ENCODE measurements around the gene MTHFD1. TPM values are rescaled to one million over a fixed set of nuclear protein-coding genes. Genes with fewer than 3 reads are reported as not detected.

Gene MTHFD1
- polyA plus RNA-seq, 2 of the 4 experiments (the other 2 are of a cell fraction), result 105 to 159 TPM

DNA sequence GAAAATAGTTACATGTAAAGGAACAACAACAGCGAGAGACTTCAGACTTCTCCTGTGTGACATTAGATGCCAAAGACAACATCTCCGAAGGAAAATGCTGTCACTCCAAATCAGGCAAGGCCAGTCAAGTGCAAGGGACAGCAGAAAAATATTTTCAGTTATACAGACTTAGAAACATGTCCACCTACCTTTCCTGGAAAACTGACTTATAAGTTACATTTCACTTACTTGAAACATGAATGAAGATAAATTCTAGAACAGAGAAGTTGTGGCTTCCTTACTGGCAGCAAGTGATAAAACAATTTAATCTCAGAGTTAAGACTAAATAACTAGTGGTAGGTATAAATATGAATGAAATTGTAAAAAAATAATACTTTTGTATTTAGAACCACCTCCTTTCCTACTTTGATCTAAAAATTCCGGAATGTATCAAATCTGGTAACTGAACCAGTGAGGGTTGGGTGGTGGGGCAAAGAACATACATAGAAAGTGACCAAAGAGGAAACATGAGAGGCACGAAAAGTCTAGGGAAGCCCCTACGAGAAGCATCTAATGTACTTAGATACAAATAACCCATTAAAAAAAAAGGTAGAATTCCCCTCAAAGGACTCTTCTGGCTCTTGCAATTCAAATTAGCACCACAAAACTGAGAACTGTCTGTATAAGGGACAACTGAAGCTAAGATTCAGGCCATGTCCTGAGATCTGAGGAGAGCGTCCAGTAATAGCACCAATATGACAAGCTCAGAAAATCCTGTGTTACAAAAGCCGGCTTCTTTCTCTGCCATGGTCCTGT is 21.2 kb downstream of the MTHFD1 start:
- TF ChIP-seq NR3C1 (IDR thresholded peaks at IDR 0.05) (no peak), MAFK (IDR thresholded peaks at IDR 0.05; ENCODE audit: partially characterized antibody) (no peak), HEYL (CRISPR knock-in tag; IDR thresholded peaks at IDR 0.05) (no peak), ESRRA (IDR thresholded peaks at IDR 0.05; ENCODE audit: borderline replicate concordance, low read length) (no peak)
- H3K4me1 ChIP-seq, result peaks cover 28% of the 10 kb centered on the region
- POLR2A ChIA-PET, result no interaction called here
- H3K9me3 ChIP-seq, result no peaks in the 10 kb centered on the region
- no peak overlapping the region for H3K4me3 ChIP-seq
- DNase-seq (ENCODE audit: low read depth in 1 of 2, low spot score in 1 of 2) (no peak), ATAC-seq (peak; percentile 39 to 41; a peak in 3 of 6 replicates), FAIRE-seq (no peak)
- CTCF ChIA-PET, result interaction anchor here (0.6 kb wide), 1 partner anchor 794 kb away, joined by 3 read pairs; no protein-coding TSS in a partner anchor
- 91% methylated on average over 7 of the region's 7 CpGs for WGBS (ENCODE audit: missing lambda C conversion rate)
- peak overlapping the region; percentile 47 to 83; a peak in 5 of 6 replicates for H3K27ac ChIP-seq
- peak overlapping the region; percentile 38 for H3K4me2 ChIP-seq

DNA sequence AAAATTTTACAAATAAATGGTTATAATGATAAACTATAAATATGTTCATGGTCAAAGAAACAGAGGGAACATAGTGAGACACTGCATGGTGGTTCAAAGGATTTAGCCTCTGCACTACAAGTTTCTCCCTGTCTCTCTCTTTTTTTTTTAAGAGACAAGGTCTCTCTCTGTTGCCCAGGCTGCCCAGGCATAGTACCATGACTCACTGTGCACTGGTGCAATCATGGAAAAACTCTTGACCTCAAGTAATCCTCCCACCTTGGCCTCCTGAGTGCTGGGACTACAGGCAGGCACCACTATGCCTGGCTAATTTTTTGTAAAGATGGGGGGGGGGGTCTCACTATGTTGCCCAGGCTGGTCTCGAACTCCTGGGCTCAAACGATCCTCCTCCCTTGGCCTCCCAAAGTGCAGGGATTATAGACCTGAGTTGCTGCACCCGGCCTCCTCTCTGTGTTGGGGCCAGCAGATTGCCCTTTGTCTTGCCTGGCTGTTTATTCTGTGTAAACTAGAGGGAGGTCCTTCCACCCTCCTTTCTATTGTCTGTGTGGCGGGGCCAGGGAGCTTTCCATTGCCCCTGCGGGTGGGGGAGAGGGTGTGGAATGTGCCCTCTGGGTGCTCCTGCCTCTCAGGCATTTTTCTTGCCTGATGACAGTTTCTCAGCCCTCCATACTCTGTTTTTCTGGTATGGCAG is 22.1 kb downstream of the MTHFD1 start:
- CTCF ChIA-PET, result interaction anchor here (0.6 to 1.1 kb wide), 2 partner anchors 20 to 795 kb away, joined by 3 to 4 read pairs; no protein-coding TSS in a partner anchor
- POLR2A ChIA-PET, result no interaction called here

DNA sequence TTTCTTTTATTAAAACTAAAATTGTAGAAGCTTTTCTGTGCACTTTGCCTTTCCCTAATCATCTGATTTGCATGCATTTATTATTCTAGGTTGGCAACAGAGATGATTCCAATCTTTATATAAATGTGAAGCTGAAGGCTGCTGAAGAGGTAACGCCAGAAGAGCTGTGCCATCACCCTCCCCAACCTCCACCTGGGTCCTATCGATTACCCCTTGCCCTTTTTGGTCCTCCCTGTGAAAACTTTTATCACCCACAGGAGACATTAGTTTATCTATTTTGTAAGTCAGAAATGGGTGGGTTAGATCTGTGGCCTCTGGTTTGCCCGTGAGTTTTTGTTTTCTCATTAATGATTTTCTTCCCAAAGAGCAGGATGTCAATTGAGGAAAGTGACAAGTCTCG is 22.8 kb downstream of the MTHFD1 start:
- no peak for TF ChIP-seq KDM5A (IDR thresholded peaks at IDR 0.05)
- no peak for TF ChIP-seq HEYL (CRISPR knock-in tag; IDR thresholded peaks at IDR 0.05)
- no peak for TF ChIP-seq EP300 (IDR thresholded peaks at IDR 0.05)
- TF ChIP-seq NFE2L2 (conservative IDR thresholded peaks at IDR 0.05; ENCODE audit: low read length), result no peak
- TF ChIP-seq, protein P1, sequence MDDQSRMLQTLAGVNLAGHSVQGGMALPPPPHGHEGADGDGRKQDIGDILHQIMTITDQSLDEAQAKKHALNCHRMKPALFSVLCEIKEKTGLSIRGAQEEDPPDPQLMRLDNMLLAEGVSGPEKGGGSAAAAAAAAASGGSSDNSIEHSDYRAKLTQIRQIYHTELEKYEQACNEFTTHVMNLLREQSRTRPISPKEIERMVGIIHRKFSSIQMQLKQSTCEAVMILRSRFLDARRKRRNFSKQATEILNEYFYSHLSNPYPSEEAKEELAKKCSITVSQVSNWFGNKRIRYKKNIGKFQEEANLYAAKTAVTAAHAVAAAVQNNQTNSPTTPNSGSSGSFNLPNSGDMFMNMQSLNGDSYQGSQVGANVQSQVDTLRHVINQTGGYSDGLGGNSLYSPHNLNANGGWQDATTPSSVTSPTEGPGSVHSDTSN (IDR thresholded peaks at IDR 0.05), result no peak
- TF ChIP-seq, protein P2, sequence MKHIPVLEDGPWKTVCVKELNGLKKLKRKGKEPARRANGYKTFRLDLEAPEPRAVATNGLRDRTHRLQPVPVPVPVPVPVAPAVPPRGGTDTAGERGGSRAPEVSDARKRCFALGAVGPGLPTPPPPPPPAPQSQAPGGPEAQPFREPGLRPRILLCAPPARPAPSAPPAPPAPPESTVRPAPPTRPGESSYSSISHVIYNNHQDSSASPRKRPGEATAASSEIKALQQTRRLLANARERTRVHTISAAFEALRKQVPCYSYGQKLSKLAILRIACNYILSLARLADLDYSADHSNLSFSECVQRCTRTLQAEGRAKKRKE (CRISPR knock-in tag; IDR thresholded peaks at IDR 0.05; ENCODE audit: low read depth), result no peak
- no peak for TF ChIP-seq CBX2 (IDR thresholded peaks at IDR 0.05; ENCODE audit: borderline replicate concordance, low read depth)
- no peak for TF ChIP-seq NR3C1 (IDR thresholded peaks at IDR 0.05)
- TF ChIP-seq NPAS2 (CRISPR knock-in tag; IDR thresholded peaks at IDR 0.05; ENCODE audit: borderline replicate concordance), result no peak
- TF ChIP-seq ZNF302 (CRISPR knock-in tag; IDR thresholded peaks at IDR 0.05), result no peak
- TF ChIP-seq ZC3H11A (IDR thresholded peaks at IDR 0.05), result no peak
- TF ChIP-seq RAD21 (conservative IDR thresholded peaks at IDR 0.05 in 1 of 2, IDR thresholded peaks at IDR 0.05 in 1 of 2), result no peak
- TF ChIP-seq, protein P3, sequence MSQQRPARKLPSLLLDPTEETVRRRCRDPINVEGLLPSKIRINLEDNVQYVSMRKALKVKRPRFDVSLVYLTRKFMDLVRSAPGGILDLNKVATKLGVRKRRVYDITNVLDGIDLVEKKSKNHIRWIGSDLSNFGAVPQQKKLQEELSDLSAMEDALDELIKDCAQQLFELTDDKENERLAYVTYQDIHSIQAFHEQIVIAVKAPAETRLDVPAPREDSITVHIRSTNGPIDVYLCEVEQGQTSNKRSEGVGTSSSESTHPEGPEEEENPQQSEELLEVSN (IDR thresholded peaks at IDR 0.05; ENCODE audit: borderline replicate concordance, low read depth), result no peak
- TF ChIP-seq, protein P4, sequence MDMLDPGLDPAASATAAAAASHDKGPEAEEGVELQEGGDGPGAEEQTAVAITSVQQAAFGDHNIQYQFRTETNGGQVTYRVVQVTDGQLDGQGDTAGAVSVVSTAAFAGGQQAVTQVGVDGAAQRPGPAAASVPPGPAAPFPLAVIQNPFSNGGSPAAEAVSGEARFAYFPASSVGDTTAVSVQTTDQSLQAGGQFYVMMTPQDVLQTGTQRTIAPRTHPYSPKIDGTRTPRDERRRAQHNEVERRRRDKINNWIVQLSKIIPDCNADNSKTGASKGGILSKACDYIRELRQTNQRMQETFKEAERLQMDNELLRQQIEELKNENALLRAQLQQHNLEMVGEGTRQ (IDR thresholded peaks at IDR 0.05), result no peak
- TF ChIP-seq, protein P5, sequence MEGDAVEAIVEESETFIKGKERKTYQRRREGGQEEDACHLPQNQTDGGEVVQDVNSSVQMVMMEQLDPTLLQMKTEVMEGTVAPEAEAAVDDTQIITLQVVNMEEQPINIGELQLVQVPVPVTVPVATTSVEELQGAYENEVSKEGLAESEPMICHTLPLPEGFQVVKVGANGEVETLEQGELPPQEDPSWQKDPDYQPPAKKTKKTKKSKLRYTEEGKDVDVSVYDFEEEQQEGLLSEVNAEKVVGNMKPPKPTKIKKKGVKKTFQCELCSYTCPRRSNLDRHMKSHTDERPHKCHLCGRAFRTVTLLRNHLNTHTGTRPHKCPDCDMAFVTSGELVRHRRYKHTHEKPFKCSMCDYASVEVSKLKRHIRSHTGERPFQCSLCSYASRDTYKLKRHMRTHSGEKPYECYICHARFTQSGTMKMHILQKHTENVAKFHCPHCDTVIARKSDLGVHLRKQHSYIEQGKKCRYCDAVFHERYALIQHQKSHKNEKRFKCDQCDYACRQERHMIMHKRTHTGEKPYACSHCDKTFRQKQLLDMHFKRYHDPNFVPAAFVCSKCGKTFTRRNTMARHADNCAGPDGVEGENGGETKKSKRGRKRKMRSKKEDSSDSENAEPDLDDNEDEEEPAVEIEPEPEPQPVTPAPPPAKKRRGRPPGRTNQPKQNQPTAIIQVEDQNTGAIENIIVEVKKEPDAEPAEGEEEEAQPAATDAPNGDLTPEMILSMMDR (IDR thresholded peaks at IDR 0.05), result no peak
- TF ChIP-seq KDM1A (IDR thresholded peaks at IDR 0.05; ENCODE audit: low read depth), result no peak
- TF ChIP-seq TP53 (CRISPR knock-in tag; IDR thresholded peaks at IDR 0.05), result no peak
- TF ChIP-seq, protein P6, sequence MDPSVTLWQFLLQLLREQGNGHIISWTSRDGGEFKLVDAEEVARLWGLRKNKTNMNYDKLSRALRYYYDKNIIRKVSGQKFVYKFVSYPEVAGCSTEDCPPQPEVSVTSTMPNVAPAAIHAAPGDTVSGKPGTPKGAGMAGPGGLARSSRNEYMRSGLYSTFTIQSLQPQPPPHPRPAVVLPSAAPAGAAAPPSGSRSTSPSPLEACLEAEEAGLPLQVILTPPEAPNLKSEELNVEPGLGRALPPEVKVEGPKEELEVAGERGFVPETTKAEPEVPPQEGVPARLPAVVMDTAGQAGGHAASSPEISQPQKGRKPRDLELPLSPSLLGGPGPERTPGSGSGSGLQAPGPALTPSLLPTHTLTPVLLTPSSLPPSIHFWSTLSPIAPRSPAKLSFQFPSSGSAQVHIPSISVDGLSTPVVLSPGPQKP (IDR thresholded peaks at IDR 0.05; ENCODE audit: low read depth, low read length), result no peak
- no peak for TF ChIP-seq MAZ (IDR thresholded peaks at IDR 0.05; ENCODE audit: borderline replicate concordance, low read depth, low read length)
- 94% methylated on average over 4 of the region's 4 CpGs for WGBS (ENCODE audit: missing lambda C conversion rate)
- POLR2A ChIA-PET, result no interaction called here
- Histone ChIP-seq H3K4me2 (peak overlapping the region; percentile 38; the same call in 1 of the 3 replicates), H3K4me3 (no peak overlapping the region), H3K9me3 (no peaks in the 10 kb centered on the region), H3K4me1 (peaks cover 28% of the 10 kb centered on the region), H3K27ac (peak overlapping the region; percentile 47 to 83; a peak in 5 of 6 replicates)
- DNase-seq (ENCODE audit: low read depth in 1 of 2, low spot score in 1 of 2) (no peak), FAIRE-seq (no peak), ATAC-seq (no peak)
- CTCF ChIA-PET, result interaction anchor here (1.1 kb wide), 1 partner anchor 19 kb away, joined by 4 read pairs; no protein-coding TSS in a partner anchor

More for the DNA sequence above, 22.1 kb downstream of the MTHFD1 start:
- FAIRE-seq, result no peak
- Histone ChIP-seq H3K4me1 (peaks cover 28% of the 10 kb centered on the region), H3K4me3 (no peak overlapping the region), H3K4me2 (peak overlapping the region; percentile 38), H3K27ac (peak overlapping the region; percentile 47 to 83), H3K9me3 (no peaks in the 10 kb centered on the region)
- peak in 1 of 2 experiments; percentile 72 for DNase-seq (ENCODE audit: low read depth in 1 of 2, low spot score in 1 of 2)
- no peak for TF ChIP-seq FOSL2 (IDR thresholded peaks at IDR 0.05)
- TF ChIP-seq FOSL2 (CRISPR knock-in tag; IDR thresholded peaks at IDR 0.05), result peak; percentile 70
- peak in 1 of 2 experiments; percentile 39; a peak in 1 of 4 replicates for TF ChIP-seq CEBPB (IDR thresholded peaks at IDR 0.05)
- no peak for TF ChIP-seq RAD21 (conservative IDR thresholded peaks at IDR 0.05 in 1 of 2, IDR thresholded peaks at IDR 0.05 in 1 of 2)
- 20% methylated on average over 5 of the region's 5 CpGs for WGBS (ENCODE audit: missing lambda C conversion rate)
- ATAC-seq, result peak; percentile 89 to 92

All from A549 (cell line).